Left cardiac atrium (tissue), 4 donors: ENCODE data around the gene CHCHD4. TPM values are rescaled to one million over a fixed set of nuclear protein-coding genes. Genes with fewer than 3 reads are reported as not detected.
"Not testable (repeated sequence)": the region's sequence is repeated elsewhere in the genome, so short reads cannot be mapped to it uniquely, and the experiment has no call there.

ENCODE experiments used
- ATAC-seq, 2 donors: fragments of 200-7000 bp; cut with Tn5 transposase; one replicate each; pipeline ENCODE4 v1.9.1; 2020; ENCODE audit warnings: mild to moderate bottlenecking in 2 of 2, moderate library complexity in 2 of 2
- DNase-seq: peaks from one replicate; pipeline ENCODE4 v3.0.0-alpha.2; 2020
- intact Hi-C, 2 donors: fragments of 100-400 bp; cut with DNase I; formaldehyde crosslinking; loops; one replicate each; pipeline versions ENCODE4 v1.14.1 to v1.15.1; 2022 to 2023
- total RNA-seq, 2 donors: library from RNA; stranded (reverse); fragmentation: NEBNext Ultra II Directional; extraction: Animal tissue kit (Norgen Biotek cat#: 25700); gene quantifications; one replicate each; pipeline ENCODE4 v1.2.1, GENCODE V29; 2021
- donor health status: DM: no; HTN: yes; CAD: no.
- donor health status: DM: no; HTN: yes; CAD: no; lungs with severe emphysema.
- donor health status: DM: yes; HTN: yes; CAD: no.
- donor health status: Dilated cardiomyopathy.

The CHCHD4 gene
- total RNA-seq, 2 donors from 2014 or later = 21.8 to 25.9 TPM

GRCh38 chr3:14097616-14098391, 26.9 kb downstream of the CHCHD4 start:
- intact Hi-C loops = no loop called here
- DNase-seq (no peak), ATAC-seq (no peak)

- ATAC-seq (no peak), DNase-seq (no peak)
- intact Hi-C loops = no loop called here
Measured at GRCh38 chr3:14096742-14097141, 27.9 kb downstream of the CHCHD4 start.

GRCh38 chr3:14093831-14094230, 30.8 kb downstream of the CHCHD4 start:
- intact Hi-C loops = no loop called here
- no peak for DNase-seq
- ATAC-seq = no peak

- DNase-seq (no peak), ATAC-seq (no peak)
- intact Hi-C loops = no loop called here
Measured at GRCh38 chr3:14092464-14092863, 32.2 kb downstream of the CHCHD4 start.

- DNase-seq, ATAC-seq, intact Hi-C loops: not testable (repeated sequence)
Measured at GRCh38 chr3:14091959-14092358, 32.7 kb downstream of the CHCHD4 start.

- not testable (repeated sequence) for DNase-seq, ATAC-seq
Measured at GRCh38 chr3:14087461-14087860, 37.2 kb downstream of the CHCHD4 start.

GRCh38 chr3:14082108-14082657, 42.5 kb downstream of the CHCHD4 start:
- intact Hi-C loops = no loop called here
- ATAC-seq (no peak), DNase-seq (no peak)

More at GRCh38 chr3:14087461-14087860, 37.2 kb downstream of the CHCHD4 start:
- intact Hi-C loops = not testable (repeated sequence)

- ATAC-seq (no peak), DNase-seq (no peak)
- intact Hi-C loops = no loop called here
Measured at GRCh38 chr3:14077310-14077709, 47.4 kb downstream of the CHCHD4 start.

GRCh38 chr3:14075233-14075632, 49.4 kb downstream of the CHCHD4 start:
- intact Hi-C loops, DNase-seq, ATAC-seq: not testable (repeated sequence)

- no peak for DNase-seq
- no peak for ATAC-seq
- intact Hi-C loops = no loop called here
Measured at GRCh38 chr3:14064910-14065309, 59.8 kb downstream of the CHCHD4 start.

- DNase-seq (no peak), ATAC-seq (no peak)
- intact Hi-C loops = no loop called here
Measured at GRCh38 chr3:14063152-14063551, 61.5 kb downstream of the CHCHD4 start.

Other genes starting within 250 kb of the CHCHD4 start
- not detected for gene WNT7A, start 244.8 kb downstream of the CHCHD4 start, total RNA-seq
- 10 to 100 TPM; 50.1 to 95.3 TPM for gene TMEM43, start 182 bp upstream of the CHCHD4 start, total RNA-seq
- 10 to 100 TPM; 10.6 to 15.0 TPM for gene XPC, start 53.7 kb upstream of the CHCHD4 start, total RNA-seq
- gene LSM3, start 53.9 kb upstream of the CHCHD4 start, total RNA-seq = 10 to 100 TPM; 15.8 to 17.5 TPM